ENCODE results near the gene UBE2F. TPM values are rescaled to one million over a fixed set of nuclear protein-coding genes. Genes with fewer than 3 reads are reported as not detected.
"Not testable (repeated sequence)": the region's sequence is repeated elsewhere in the genome, so short reads cannot be mapped to it uniquely, and the experiment has no call there.

The UBE2F gene
- polyA plus RNA-seq, 1 donor = 42.3 TPM

DNA sequence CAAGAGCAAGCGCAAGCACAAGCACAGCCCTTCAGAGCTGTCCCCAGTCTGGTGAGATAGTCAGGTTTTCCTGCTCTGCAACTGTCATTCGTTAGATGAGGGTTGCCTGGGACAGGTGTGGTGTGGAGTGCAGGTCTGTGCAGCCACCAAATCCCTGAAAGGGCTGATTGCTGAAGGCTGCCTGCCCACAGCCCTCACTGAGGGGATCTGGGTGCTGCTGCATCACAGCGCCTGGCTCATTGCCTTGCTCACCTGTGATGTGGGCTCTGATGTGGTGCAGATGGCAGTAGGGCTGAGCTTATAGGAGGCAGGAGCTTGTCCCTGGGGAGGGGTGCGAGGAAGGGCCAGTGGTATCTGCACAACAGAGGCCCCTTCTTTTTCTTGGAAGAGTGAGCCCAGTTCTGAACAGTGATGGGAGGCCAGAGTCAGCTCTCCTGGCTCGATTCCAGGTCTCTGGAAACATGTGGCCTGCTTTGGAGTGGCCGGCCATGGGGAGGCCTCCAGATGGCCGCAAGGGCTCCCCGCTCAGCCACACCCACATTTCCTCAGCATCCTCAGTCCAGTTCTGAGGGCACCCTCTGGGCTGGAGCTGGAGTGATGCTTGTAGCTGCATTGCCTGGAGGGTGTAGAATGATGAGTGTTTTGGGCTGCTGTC lies 11.4 kb downstream of the UBE2F start:
- DNase-seq = no peak

DNA sequence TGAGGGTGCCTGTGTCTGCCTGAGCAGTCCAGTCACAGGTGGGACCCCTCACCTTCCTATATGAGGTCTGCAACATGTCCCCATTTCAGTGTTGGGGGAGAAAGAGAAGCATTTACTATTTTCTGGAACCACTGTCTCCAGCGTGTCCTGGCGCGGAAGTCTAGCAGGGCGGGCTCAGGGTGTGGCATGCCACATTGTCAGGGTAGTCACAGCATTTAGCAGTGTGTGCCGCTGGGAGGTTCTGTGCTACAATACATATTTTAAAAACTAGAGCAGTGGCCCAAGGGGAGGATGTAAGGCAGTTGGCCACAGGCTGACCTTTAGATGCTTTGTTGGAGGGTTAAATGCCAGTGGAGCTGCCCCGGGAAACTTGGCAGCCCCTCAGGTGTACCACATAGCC lies 12.5 kb downstream of the UBE2F start:
- DNase-seq = no peak

DNA sequence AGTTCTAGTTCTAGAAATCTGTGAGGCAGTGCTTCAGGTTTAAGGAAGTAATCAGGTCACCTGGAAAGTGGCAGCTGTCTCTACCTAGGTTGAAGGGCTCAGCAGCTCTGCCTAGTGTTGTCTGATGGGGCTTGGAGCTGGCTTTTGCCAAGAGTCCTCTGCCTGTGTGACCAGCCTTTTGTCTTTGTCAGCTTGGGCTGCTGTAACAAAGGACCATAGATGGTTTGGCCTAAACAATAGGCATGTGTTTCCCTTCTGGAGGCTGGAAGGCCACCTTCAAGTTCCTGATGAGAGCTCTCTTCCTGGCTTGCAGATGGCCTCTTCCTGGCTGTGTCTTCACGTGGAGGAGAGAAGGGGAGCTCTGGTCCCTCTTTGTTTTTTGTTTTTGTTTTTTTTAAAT lies 13.3 kb downstream of the UBE2F start:
- DNase-seq = no peak

DNA sequence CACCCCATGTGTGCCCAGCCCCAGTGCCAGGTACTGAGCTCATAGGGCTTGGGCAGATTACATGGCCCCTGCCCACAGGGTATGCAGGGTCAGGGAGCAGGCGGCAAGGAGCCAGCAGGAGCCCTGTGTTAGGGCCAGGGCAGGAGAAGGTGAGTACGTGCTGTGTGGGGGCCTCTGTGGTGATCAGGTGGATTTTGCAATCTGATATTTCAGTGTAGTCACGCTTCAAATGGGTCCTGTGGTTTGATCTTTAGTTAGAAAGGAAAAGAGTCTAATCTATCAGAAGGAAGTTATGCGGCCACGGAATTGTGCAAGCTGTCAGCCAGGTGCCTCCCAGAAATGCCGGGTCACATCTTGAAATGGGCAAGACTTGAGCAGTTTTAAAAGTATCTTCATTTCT lies 13.9 kb downstream of the UBE2F start:
- no peak for DNase-seq

DNA sequence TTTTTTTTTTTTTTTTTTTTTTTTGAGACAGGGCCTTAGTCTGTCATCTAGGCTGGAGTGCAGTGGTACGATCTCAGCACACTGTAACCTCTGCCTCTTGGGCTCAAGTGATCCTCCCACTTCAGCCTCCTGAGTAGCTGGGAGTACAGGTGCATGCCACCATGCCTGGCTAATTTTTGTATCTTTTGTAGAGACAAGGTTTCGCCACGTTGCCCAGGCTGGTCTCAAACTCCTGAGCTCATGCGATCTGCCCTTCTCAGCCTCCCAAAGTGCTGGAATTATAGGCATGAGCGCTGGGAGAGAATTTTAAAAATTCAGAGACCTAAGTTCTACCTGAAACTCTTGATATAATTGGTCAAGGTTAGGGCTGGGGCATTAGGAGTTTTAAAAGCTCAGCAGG lies 14.8 kb downstream of the UBE2F start:
- DNase-seq = not testable (repeated sequence)

DNA sequence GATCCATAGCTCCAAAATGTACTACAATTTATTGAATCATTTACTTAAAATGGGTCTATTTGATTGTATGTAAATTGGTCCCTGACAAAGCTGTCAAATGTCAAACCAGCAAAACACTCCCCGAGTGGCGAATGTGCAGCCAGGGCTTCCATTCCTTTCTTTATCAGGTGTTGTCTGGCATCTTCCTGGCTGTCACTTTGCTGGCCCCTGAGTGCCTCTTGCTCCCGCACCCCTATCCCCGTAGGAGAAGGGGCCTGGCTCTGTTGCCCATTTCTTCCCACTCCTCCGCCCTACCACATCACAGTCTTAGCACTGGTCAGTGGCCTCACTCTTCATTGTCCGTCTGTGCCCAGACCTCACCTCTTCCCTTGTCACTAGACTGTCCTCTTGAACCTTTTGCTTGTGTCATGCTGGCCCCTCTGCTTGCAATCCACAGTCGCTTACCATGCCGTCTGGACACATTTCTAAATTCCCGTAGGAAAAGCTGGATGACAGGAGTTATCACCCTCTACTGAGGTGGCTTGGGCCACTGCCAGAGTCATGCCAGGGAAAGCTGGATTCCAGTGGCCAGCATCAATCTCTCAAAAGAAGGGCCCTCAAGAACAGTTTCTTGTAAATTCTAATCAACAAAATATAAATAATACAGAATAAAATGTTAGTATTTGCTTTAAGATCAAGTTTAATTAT lies 15.4 kb downstream of the UBE2F start:
- DNase-seq = no peak

DNA sequence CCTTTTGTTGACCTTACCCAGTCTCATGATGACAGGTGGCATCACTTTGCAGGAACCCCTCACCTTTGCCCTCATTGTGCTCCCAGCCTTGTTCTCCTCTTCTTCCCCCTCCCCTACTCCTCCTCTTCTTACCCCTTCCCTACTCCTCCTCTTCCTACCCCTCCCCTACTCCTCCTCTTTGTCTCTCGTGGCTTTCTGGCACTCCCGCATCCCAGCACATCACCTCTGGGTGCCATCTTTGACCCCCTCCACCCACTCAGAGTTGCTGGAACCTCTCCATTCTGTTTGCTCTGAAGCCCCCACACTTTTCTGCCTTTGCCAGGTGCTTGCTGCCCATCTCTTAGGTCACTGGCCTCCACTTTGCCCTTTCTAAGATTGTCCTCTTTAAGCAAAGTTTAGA lies 17.1 kb downstream of the UBE2F start:
- no peak for DNase-seq

DNA sequence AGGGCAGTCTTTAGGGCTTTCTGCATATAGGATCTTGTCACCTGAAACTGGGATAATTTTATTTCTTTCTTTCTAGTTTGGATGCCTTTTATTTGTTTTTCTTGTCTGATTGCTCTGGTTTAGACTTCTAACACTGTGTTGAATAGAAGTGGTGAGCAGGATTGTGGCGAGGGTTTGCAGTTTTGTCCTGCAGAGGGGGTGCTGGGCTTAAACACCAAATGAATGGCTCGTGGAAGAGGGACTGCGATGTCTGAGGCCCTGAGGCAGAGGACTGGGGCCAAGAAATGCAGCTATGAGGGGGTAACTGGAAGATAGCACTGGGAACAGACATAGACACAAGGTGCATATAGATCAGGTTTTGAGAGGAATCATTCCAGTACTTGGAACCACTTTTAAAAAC lies 20.5 kb downstream of the UBE2F start:
- no peak for DNase-seq

DNA sequence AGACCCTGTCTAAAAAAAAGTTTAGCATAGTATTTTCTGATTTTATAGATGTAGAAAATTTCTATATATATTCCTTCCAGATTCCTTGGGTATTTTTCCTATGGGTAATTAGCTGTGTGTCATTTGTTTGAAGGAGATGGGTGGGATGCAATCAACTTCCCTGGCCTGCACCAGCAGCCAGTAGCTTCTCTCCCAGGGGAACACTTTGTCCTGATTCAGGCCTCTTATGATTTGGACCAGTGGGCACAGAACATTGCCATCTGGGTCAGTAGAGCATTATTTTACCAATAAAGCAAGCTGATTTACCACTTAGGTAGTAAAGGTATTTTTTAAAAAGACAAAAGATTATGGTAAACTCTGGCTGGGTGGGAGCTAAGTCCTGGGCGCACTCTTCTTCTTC lies 26.9 kb downstream of the UBE2F start:
- DNase-seq = no peak

DNA sequence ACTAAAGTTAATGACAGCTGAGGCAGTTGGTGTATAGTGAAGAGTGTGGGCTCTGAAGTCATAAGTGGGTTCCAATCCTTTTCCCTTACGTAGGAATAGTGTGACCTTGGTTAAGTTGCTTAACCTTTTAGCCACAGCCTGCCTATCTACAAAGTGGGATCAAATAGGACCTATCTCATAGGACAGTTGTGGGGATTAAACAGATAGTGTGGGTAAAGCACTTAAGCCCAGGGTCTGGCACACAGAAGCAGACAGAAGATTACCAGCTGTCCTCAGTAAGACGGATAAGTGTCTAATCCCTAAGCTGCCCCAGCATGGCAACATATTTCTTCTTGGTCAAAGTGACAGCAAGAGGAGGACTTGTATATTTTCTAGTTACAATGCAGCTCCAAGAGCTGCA lies 28.2 kb downstream of the UBE2F start:
- DNase-seq = no peak

DNA sequence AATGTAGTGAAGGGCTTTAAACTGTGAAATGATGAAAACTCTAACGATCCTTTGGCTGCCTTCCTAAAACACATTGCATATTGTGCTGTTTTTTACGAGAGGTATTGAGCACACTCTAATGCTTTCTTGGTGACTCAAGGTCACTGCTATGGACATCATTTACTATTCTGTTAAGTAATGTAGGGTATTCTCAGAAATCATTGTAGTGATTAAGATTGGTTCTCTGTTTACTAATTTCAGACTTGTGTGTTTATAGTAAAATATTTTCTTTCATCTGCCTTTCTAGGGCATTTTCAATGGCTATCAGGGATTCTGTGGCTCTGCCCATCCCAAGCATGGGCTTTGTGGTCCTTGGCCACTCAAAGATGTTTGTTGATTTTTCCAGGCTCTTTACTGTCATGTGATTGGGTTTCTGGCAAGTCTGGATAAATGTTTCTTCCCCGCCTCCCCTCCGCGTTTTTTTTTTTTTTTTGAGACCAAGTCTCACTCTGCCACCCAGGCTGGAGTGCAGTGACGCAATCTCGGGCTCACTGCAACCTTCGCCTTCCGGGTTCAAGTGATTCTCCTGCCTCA lies 29.3 kb downstream of the UBE2F start:
- DNase-seq = no peak

DNA sequence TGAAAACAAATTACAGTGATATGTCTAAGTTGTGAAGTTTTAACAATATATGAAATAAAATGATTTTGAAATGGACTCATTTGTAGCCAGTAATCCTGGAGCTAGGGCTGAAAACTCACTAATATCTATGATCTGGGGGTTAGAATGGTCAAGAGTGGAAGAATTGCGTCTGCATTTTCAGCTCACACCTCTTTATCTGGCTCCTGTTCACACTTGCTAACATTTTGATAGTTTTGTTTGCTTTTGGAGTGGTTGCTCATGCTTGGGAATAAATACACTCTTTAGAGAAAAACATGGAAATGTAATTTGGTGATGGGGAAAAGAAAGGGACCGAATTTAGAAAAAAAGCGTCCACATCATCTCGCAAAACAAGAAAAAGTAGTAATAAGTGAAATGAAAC lies 30.7 kb downstream of the UBE2F start:
- no peak for DNase-seq

DNA sequence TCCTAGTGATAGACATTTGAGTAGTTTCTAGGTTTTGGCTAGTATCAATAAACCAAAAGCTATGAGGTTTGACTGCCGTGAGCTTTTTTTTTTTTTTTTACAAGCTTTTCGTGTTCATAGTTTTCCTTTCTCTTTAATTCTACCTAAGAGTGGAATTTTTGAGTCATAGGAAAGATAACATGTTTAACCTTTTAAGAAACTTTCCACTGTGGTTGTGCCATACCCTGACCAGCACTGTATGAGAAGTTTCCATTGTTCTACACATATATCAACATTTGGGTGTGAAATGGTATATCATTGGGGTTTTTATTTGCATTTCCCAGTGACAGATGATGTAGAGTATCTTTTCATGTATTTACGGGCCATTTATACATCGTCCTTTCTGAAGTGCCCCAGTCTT lies 31.7 kb downstream of the UBE2F start:
- DNase-seq = no peak

DNA sequence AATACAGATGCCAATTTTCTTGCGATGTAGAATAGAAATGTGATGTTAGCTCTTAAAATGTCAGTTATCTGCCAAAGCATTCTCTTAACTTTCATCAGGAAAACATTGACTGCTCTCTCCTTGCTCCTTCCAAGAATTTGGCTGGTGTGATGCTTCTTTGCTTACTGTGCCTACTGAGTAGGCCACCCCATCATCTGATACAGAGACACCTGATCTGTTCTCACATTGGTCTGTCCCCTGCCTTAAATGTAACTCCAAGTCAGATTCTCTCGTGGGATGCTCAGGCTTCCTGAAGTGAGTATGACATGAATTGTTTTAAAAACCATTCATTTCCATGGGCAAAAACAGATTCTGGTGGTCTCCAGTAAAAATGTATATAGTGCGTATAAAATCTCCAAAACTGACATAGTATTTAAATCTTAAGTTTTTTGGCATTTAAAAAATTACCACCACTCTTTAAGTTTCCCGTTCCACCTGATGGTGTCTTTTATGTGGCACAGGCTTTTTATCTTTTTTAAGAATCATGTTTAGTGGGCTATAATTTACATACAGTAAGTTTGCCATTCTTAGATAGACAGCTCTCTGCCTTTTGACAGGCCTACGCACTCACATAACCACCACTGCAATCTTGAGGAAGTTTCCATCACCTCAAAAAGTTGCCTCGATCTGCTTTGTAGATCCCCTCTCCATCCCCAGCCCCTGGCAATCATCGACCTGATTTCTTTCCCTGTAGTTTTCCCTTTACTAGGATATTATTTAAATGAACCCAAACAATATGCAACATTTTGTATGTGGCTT lies 36.6 kb downstream of the UBE2F start:
- DNase-seq = no peak

DNA sequence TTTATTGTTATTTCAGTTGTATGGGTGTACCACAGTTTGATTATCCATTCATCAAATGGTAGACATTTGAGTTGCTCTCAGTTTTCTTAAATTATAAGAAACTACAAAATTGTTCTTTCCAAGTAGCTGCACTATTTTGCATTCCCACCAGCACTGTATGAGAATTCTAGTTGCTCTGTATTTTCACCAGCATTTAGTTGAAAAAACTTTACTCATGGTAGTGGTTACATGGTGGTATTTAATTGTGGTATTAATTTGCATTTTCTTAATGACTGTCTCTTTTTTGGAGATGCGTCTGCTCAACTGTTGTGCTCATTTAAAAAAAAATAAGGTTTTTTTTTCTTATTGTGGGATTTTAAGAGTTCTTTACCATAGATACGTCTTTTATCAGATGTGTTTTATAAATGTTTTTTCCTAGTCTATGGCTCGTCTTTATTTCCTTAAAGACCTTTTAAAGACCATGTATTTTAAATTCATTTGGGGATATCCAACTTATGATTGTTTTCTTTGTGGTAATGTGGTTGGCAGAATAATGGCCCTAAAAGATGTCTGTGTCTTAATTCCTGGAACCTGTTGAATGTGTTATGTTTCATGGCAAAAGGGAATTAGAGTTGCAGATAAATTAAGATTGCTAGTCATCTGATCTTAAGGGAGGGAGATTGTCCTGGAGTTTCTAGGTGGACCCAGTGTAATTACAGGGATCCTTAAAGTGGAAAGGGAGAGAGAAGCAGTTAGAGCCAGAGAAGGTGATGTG lies 37.4 kb downstream of the UBE2F start:
- DNase-seq = no peak

DNA sequence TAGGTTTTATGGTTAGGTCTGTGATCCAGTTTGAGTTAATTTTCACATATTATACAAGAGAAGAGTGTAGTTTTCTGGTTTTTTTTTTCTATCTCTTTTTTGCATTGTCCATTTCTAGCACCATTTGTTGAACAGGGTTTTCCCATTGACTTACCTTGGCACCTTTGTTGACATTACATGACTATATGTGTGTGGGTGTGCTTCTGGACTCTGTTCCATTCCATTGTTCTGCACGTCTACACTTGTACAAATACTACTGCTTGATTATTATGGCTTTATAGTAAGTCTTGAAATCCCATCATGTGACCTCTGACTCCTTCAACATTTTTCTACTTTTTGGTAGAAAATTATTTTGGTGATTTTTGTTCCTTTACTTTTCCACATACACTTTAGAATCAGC lies 38.7 kb downstream of the UBE2F start:
- no peak for DNase-seq

DNA sequence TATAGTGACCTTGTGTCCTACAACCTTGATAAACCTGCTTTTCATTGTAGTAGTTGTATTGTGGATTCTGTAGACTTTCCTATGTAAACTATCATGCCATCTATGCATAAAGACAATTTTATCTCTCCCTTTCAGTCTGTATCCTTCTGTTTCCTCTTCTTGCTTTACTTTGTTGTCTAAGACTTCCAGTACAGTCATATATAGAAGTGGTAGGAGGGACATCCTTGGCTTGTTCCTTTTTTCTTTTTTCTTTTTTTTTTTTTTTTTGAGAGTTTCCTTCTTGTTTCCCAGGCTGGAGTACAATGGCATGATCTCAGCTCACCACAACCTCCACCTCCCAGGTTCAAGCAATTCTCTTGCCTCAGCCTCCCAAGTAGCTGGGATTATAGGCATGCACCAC lies 39.7 kb downstream of the UBE2F start:
- DNase-seq = no peak

DNA sequence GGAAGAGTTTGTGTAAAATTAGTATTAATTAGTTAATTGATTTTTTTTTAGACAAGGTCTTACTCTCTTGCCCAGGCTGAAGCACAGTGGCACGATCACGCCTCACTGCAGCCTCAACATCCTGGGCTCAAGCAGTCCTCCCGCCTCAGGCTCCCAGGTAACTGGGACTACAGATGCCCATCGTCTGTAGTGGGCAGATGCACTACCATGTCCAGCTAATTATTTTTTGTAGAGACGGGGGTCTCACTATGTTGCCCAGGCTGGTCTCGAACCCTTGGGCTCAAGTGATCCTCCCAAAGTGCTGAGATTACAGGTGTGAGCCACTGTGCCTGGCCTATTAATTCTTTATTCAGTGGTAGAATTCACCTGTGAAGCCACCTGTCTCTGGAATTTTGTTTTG lies 41.1 kb downstream of the UBE2F start:
- no peak for DNase-seq

DNA sequence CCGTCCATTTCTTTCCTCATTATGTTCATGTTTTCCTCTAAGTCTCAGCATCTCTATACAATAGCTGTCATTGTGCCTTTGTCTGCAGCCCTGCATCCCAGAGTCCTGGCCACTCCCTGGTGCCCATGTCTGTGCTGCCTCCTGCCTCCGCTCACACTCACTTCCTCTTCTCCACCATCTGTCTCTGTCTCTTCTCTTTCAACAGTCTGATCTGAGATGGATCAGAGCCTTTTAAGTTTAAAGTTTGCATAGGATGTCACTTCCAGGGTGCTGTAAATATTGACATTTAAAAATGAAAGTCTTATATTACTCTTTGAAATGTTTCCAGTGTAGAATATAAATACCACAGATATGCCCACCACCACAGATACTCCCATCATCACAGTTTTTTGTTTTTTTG lies 42.7 kb downstream of the UBE2F start:
- DNase-seq = no peak

DNA sequence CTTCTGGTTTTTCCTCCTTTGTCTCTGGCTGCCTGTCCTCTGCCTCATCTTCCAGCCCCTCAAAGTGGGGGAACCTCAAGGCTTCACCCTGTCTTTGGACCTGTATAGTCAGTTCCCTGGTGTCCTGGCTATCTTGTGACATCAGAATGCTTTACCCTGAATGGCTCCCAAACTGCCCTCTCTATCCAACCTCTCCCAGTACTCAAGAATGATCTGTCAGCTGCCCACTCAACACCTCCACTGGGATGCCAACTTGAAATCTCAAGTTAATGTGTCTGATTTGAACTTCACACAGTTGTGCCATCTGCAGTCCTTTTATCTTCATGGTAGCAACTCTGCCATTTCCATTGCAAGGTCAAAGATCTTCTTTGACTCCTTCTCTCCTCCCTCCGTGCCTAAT lies 43.8 kb downstream of the UBE2F start:
- DNase-seq = no peak

DNA sequence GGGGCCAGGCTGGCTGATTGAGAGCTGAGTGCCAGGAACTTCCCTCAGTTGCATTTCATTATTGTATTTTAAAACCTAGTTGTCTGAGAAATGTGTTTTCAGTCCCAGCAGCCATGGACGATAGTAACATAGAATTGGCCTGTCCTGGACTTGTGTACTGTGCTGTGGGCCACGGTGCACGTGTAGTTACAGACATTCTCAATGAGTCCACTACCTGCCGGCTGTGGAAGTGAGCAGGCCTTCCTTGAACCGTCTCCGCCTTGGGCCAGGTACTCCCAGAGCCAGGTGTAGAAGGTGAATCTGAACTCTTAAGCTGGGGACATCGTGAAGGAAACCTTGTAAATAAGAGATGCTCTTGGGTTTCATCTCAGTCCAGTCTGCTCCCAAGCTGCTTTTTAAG lies 47.0 kb downstream of the UBE2F start:
- DNase-seq = no peak

DNA sequence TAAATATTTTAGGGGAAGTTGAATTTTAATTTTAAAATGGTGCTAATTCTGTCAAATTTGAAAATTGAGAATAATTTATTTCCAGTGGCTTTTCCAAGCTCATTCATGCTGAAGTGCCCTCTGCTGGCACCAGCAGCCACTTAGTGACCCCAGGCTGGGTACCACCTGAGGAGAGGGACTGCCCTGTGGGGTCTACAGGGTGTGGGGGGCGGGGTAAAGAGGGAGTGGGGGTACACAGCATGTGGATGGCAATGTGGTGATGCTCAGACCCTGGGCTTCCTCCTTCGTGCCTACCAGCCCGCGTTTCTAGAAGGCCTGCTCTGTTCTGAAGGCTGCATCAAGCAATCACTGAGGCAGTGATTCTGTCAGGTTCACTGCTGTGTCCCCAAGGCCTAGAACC lies 48.9 kb downstream of the UBE2F start:
- no peak for DNase-seq
